Sigmoid colon (tissue), 4 donors: ENCODE measurements around the gene FGR.

Experiments used
- POLR2A ChIP-seq, 2 donors: fragments of 450-650 bp; IDR thresholded peaks; one replicate each; pipeline ENCODE4 v1.6.1; 2016; ENCODE audit warnings: antibody characterized with exemption in 2 of 2, mild to moderate bottlenecking in 2 of 2, moderate library complexity in 2 of 2
- POLR2AphosphoS5 ChIP-seq, 4 donors: sonication (generic); formaldehyde crosslinking; IDR thresholded peaks; one replicate each; pipeline ENCODE4 v1.6.1; 2017; ENCODE audit warnings: antibody characterized with exemption in 4 of 4
- TF ChIP-seq, protein P1 (sequence below), 4 experiments: fragments of 450-650 bp in 3 of 4; fragments of 200-600 bp in 1 of 4; IDR thresholded peaks; one replicate each; pipeline ENCODE4 v1.5.1; 2016 to 2019; ENCODE audit warnings: antibody characterized with exemption in 4 of 4, mild to moderate bottlenecking in 3 of 4, moderate library complexity in 2 of 4

DNA sequence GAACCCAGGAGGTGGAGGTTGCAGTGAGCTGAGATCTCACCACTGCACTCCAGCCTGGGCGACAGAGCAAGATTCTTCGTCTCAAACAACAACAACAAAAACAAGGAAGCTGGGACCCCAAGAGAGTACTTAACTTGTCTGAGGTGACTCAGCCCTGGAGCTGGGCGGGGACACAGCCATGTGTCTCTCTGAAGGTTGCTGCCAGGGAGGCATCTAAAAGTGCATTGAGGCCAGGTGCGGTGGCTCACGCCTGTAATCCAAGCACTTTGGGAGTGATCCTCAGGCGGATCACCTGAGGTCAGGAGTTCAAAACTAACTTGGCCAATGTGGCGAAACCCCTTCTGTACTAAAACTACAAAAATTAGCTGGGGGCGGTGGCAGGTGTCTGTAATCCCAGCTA, 29.3 kb upstream of the FGR start:
- TF ChIP-seq, protein P1, sequence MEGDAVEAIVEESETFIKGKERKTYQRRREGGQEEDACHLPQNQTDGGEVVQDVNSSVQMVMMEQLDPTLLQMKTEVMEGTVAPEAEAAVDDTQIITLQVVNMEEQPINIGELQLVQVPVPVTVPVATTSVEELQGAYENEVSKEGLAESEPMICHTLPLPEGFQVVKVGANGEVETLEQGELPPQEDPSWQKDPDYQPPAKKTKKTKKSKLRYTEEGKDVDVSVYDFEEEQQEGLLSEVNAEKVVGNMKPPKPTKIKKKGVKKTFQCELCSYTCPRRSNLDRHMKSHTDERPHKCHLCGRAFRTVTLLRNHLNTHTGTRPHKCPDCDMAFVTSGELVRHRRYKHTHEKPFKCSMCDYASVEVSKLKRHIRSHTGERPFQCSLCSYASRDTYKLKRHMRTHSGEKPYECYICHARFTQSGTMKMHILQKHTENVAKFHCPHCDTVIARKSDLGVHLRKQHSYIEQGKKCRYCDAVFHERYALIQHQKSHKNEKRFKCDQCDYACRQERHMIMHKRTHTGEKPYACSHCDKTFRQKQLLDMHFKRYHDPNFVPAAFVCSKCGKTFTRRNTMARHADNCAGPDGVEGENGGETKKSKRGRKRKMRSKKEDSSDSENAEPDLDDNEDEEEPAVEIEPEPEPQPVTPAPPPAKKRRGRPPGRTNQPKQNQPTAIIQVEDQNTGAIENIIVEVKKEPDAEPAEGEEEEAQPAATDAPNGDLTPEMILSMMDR (IDR thresholded peaks at IDR 0.05), result no peak
- TF ChIP-seq POLR2A (IDR thresholded peaks at IDR 0.05) (no peak), POLR2AphosphoS5 (IDR thresholded peaks at IDR 0.05) (no peak)
